GM12865 (cell line): ENCODE results near the gene POTEJ.
"Not testable (repeated sequence)": the region's sequence is repeated elsewhere in the genome, so short reads cannot be mapped to it uniquely, and the experiment has no call there.

Source experiments
- DNase-seq: peaks from one replicate; pipeline ENCODE4 v3.0.0; 2010; ENCODE audit warnings: low read depth
- H3K4me3 ChIP-seq: 2 replicates; pipeline ENCODE4 v1.5.1; 2011; ENCODE audit warnings: mild to moderate bottlenecking, low read depth, low read length, control low read depth

Gene POTEJ

DNA sequence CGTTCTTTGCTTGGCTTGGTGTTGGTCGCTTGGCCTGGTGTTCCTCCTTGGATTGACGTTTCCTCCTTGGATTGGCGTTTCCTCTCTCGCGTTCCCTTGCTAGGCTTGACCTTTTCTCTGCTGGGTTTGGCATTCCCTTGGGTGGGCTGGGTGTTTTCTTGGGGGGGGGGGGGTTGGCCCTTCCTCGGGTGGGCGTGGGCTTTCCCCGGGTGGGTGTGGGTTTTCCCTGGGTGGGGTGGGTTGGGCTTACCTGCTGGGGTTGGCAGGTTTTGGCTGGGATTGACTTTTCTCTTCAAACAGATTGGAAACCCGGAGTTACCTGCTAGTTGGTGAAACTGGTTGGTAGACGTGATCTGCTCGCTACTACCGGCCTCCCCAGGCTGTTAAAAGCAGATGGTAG lies at the start of gene POTEJ:
Gene POTEJ, plus strand, starts transcription at position 301 of the 400 bp plus-strand sequence. Its CDS starts 93 bp downstream, at position 394.
- DNase-seq, H3K4me3 ChIP-seq: not testable (repeated sequence)

DNA sequence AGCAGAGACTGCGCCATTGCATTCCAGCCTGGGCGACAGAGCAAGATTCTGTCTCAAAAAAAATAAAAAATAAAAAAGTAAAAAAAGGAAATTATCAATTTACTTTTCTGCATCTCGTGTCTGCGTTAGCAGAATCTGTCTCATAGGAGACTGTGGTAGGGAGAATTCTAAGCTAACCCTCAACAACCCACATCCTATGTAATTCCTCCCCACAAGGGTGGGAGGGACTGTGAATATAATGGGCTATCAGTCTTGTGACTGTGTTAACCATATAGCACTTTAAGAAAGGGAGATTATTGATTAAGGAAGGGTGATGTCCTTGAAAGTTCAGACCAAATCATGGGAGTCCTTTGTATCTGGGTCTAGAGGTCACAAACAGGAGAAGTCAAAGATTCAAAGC lies 45.1 kb upstream of the POTEJ start:
- not testable (repeated sequence) for DNase-seq, H3K4me3 ChIP-seq

- not testable (repeated sequence) for H3K4me3 ChIP-seq, DNase-seq
Observed at GRCh38 chr2:130571929-130572328, 39.3 kb upstream of the POTEJ start.

GRCh38 chr2:130574230-130574629 lies 37.0 kb upstream of the POTEJ start:
- DNase-seq, H3K4me3 ChIP-seq: not testable (repeated sequence)

GRCh38 chr2:130576209-130576784 lies 34.9 kb upstream of the POTEJ start:
- not testable (repeated sequence) for H3K4me3 ChIP-seq, DNase-seq

DNA sequence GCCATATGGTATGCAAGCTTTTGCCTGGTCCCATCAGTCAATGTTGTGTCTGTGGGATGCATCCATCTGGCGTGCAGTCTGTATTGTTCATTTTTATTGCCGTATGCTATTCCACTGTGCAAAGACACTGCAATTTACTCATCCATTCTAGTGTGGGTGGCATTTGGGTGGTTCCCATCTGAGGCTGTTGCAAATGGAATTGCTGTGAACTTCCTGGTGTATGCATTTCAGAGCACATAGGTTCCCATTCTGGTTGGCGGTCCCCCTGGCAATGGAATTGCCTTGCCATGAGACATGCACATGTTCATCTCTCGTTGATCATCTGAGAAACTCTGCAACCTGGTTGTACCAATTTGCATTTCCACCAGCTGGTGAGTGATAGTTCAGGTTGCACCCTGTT lies 33.7 kb upstream of the POTEJ start:
- not testable (repeated sequence) for H3K4me3 ChIP-seq, DNase-seq

DNA sequence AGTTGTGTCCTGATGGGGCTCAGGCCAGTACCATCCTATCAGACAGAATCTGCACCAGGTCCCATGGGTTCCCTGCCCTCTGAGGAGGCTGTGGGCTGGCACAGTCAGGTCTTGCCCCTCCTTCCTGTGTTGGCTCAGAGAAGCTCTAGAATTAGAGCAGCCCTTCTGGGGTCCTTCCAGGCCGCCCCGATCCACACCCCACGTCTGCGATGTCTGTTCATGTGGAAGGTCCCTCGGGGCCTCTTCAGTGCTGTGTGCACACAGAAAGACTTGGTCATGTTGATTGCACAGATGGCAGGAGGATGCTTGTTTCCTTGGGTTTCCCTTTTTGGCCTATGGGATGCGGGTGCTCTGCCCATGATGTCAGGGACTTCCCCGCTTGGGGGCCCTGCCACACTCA lies 32.1 kb upstream of the POTEJ start:
- not testable (repeated sequence) for H3K4me3 ChIP-seq

DNA sequence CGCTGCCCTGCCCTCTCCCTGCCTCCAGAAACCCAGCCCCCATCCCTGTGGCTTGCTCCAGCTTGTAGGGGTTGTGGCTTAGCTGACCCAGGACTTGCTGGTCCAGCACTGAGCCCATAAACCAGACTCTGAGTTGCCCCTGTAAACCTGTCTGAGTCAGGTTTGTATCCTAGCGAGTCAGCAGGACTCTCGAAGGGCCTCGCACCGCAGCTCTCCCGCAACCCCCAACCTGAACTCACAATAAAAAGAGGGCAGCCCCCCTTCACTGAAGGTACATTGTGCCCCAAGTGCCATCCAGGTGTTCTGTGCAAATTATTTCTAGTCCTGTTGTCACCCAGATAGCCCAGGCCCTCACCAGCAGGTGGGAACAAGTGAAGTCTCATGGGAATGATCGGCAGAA lies 29.7 kb upstream of the POTEJ start:
- not testable (repeated sequence) for H3K4me3 ChIP-seq, DNase-seq

More for the DNA sequence above, 32.1 kb upstream of the POTEJ start:
- not testable (repeated sequence) for DNase-seq

DNA sequence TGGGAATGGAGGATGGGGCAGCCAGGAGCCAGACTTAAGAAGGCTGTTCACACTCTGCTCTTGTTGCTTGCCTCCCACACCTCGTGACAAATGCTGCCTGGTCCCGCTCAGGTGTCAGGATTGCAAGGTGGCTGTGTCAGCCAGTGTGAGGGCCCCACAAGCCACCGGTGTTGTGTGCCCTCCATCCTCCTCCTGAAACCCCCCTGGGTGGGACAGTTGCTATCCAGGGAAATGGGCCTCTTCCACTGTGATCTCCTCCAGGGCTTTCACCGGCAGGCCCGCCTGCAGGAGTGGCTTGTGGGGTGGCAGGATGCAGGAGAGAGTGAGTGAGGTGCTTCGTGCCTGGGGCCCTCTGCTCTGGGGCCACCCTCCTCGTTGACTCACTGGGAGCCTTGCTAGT lies 28.3 kb upstream of the POTEJ start:
- not testable (repeated sequence) for H3K4me3 ChIP-seq, DNase-seq

DNA sequence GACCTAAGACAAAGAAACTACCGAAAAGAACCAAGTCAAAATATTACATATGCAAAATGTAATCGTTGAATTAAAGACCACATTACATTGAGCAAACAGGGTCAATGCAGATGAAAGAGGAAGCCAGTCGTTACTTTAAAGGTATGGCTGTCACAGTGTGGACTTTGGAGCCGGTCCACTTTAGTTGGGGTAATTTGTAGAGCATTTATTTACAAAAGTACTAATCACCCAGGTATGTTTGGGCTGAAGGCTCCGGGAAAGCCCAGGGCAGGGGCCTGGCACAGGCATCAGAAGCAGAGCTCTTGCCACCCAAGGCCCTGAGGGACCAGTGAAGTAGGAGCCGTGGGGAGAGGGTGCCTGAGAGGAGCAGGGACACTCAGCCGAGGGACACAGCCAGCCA lies 27.7 kb upstream of the POTEJ start:
- not testable (repeated sequence) for DNase-seq, H3K4me3 ChIP-seq

DNA sequence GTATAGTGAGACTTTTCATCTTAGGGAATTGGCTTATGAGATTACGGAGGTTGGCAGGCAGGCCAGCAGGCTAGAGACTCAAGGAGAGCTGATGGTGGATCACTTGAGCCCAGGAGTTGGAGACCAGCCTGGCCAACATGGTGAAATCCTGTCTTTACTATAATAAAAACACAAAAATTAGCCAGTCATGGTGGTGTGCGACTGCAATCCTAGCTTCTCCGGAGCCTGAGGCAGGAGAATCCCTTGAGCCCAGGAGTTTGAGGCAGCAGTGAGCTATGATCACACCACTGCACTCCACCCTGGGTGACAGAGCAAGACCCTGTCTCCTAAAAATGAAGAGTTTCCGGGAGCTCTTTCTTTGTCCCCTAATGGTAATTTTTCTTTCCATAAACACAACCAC lies 26.5 kb upstream of the POTEJ start:
- H3K4me3 ChIP-seq, DNase-seq: not testable (repeated sequence)

- not testable (repeated sequence) for DNase-seq, H3K4me3 ChIP-seq
Observed at GRCh38 chr2:130588688-130589458, 22.4 kb upstream of the POTEJ start.

- not testable (repeated sequence) for H3K4me3 ChIP-seq, DNase-seq
Observed at GRCh38 chr2:130590170-130590841, 20.9 kb upstream of the POTEJ start.

DNA sequence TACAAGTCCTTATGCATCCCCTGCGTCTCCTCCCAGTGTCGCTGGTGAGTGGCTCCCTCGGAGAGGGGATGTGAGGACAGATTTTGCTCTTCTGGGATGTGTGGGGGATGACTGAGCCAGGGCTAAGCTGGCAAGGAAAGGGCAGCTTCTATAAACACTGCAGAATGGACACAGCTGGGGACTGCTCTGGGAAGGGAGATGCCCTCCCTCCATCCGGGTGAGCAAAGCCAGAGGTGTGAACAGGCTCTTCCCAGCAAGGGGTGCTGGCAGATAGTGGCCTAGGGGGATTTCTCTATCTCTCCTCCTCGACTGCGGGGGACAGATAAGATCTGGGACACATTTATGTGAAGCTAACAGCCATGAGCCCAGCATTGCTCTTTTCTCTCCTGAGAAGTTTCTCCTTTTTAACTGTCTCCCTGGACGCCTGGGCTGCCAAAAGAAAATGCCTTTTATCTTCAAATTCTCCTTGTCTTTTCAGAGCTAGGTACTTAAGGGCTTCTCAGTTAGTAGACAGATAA lies 20.3 kb upstream of the POTEJ start:
- DNase-seq, H3K4me3 ChIP-seq: not testable (repeated sequence)

GRCh38 chr2:130592791-130593414 lies 18.3 kb upstream of the POTEJ start:
- H3K4me3 ChIP-seq, DNase-seq: not testable (repeated sequence)

- DNase-seq, H3K4me3 ChIP-seq: not testable (repeated sequence)
Observed at GRCh38 chr2:130594011-130594410, 17.2 kb upstream of the POTEJ start.

DNA sequence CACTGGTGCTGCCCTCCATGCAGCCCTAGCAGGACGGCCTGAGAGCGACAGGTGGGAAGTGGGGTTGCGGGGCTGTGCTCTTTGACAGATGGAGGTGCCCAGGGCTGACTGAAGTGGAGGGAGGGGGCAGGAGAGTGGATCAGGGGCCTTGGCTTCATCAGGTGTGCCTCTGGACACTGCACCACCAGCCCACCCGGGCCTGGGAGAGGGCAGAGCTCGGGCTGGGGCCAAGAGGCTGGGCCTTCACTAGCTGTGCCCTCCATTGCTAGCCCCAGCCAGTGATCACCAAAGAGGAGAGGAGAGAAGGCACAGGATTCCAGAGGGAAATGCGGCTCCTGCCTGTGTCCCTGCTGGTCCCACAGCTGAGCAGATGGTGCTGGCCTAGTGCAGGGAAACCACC lies 14.5 kb upstream of the POTEJ start:
- H3K4me3 ChIP-seq, DNase-seq: not testable (repeated sequence)

GRCh38 chr2:130597994-130598393 lies 13.2 kb upstream of the POTEJ start:
- H3K4me3 ChIP-seq, DNase-seq: not testable (repeated sequence)

- not testable (repeated sequence) for DNase-seq, H3K4me3 ChIP-seq
Observed at GRCh38 chr2:130598463-130598862, 12.8 kb upstream of the POTEJ start.
